OCI-LY1 (cell line): Measurements from ENCODE around the gene FAF1.

ENCODE experiments used
- H2AFZ ChIP-seq: fragments of 200-600 bp; sonication (generic), shearing (Covaris generic); 2 replicates; pipeline ENCODE4 v1.6.0; 2014; ENCODE audit warnings: antibody characterized with exemption, mild to moderate bottlenecking, low read length
- H3F3A ChIP-seq: fragments of 200-600 bp; sonication (generic), shearing (Covaris generic); 2 replicates; pipeline ENCODE4 v1.6.0; 2014; ENCODE audit warnings: mild to moderate bottlenecking, antibody characterized with exemption, low read length, moderate library complexity; ENCODE audit not compliant: insufficient read depth
- H3K27ac ChIP-seq: fragments of 200-600 bp; sonication (generic); 2 replicates; pipeline ENCODE4 v1.5.1; 2014; ENCODE audit warnings: low read length, mixed run types, mild to moderate bottlenecking, low read depth; ENCODE audit not compliant: poor library complexity, severe bottlenecking
- H3K27me3 ChIP-seq: fragments of 200-600 bp; sonication (generic); 2 replicates; pipeline ENCODE4 v1.6.0; 2014; ENCODE audit warnings: antibody characterized with exemption, mild to moderate bottlenecking, low read length, moderate library complexity; ENCODE audit not compliant: insufficient read depth
- H3K36me3 ChIP-seq: fragments of 200-600 bp; sonication (generic); 2 replicates; pipeline ENCODE4 v1.6.1; 2014; ENCODE audit warnings: mild to moderate bottlenecking, antibody characterized with exemption, low read length, moderate library complexity, mixed read lengths; ENCODE audit not compliant: insufficient read depth
- H3K4me1 ChIP-seq: fragments of 200-600 bp; sonication (generic); 2 replicates; pipeline ENCODE4 v1.5.1; 2014; ENCODE audit warnings: mild to moderate bottlenecking, low read length, moderate library complexity; ENCODE audit not compliant: insufficient read depth, severe bottlenecking
- H3K4me2 ChIP-seq: fragments of 200-600 bp; sonication (generic), shearing (Covaris generic); 2 replicates; pipeline ENCODE4 v1.6.1; 2014; ENCODE audit warnings: low read length
- H3K4me3 ChIP-seq: fragments of 200-600 bp; sonication (generic); 2 replicates; pipeline ENCODE4 v1.5.1; 2014; ENCODE audit warnings: low read length, low read depth, mild to moderate bottlenecking, mixed read lengths; ENCODE audit not compliant: poor library complexity, severe bottlenecking
- H3K79me2 ChIP-seq: fragments of 200-600 bp; shearing (Covaris generic); 2 replicates; pipeline ENCODE4 v1.6.1; 2016; ENCODE audit warnings: mixed run types, low read length, mixed read lengths; ENCODE audit not compliant: insufficient read depth
- H3K9ac ChIP-seq: fragments of 200-600 bp; sonication (generic), shearing (Covaris generic); 2 replicates; pipeline ENCODE4 v1.6.1; 2014; ENCODE audit warnings: mild to moderate bottlenecking, low read length, mixed read lengths
- H3K9me2 ChIP-seq: fragments of 200-600 bp; sonication (generic), shearing (Covaris generic); 2 replicates; pipeline ENCODE4 v1.6.1; 2014; ENCODE audit warnings: low read depth, mild to moderate bottlenecking, low read length, mixed read lengths
- H3K9me3 ChIP-seq: fragments of 200-600 bp; shearing (Covaris generic); 2 replicates; pipeline ENCODE4 v1.6.1; 2014; ENCODE audit warnings: low read length, mixed read lengths
- H4K20me1 ChIP-seq: fragments of 200-600 bp; sonication (generic), shearing (Covaris generic); 2 replicates; pipeline ENCODE4 v1.6.0; 2016; ENCODE audit warnings: mild to moderate bottlenecking, low read length; ENCODE audit not compliant: insufficient read depth
- CTCF ChIP-seq: fragments of 200-600 bp; sonication (generic), shearing (Covaris generic); IDR thresholded peaks from 2 replicates; pipeline ENCODE4 v1.5.1; 2017; ENCODE audit warnings: mild to moderate bottlenecking, antibody characterized with exemption, low read length, moderate library complexity, mixed read lengths
- EZH2 ChIP-seq: fragments of 200-600 bp; sonication (generic), shearing (Covaris generic); IDR thresholded peaks from 2 replicates; pipeline ENCODE4 v1.8.0; 2017; ENCODE audit warnings: borderline replicate concordance, mixed run types, mild to moderate bottlenecking, antibody characterized with exemption, low read length, moderate library complexity, mixed read lengths

Gene FAF1

GRCh38 chr1:50570066-50570468 lies 390.0 kb downstream of the FAF1 start:
- no peak overlapping the region for H3K4me2 ChIP-seq
- TF ChIP-seq EZH2 (no peak), CTCF (no peak)
- H3K4me1 ChIP-seq, result no peaks in the 10 kb centered on the region
- H2AFZ ChIP-seq, result no peak overlapping the region
- peaks cover 24% of the 10 kb centered on the region; the same call in 1 of the 2 replicates for H3K36me3 ChIP-seq
- H3K9ac ChIP-seq, result no peak overlapping the region
- H3F3A ChIP-seq, result no peaks in the 10 kb centered on the region
- H3K27me3 ChIP-seq, result no peaks in the 10 kb centered on the region
- no peaks in the 10 kb centered on the region for H3K79me2 ChIP-seq
- no peaks in the 10 kb centered on the region for H4K20me1 ChIP-seq
- no peak overlapping the region for H3K27ac ChIP-seq
- no peaks in the 10 kb centered on the region for H3K9me3 ChIP-seq
- H3K9me2 ChIP-seq, result no peaks in the 10 kb centered on the region
- H3K4me3 ChIP-seq, result no peak overlapping the region

- Histone ChIP-seq H3K4me1 (no peaks in the 10 kb centered on the region), H3K36me3 (peaks cover 32% of the 10 kb centered on the region; the same call in 1 of the 2 replicates), H3K9me3 (no peaks in the 10 kb centered on the region), H3K79me2 (no peaks in the 10 kb centered on the region), H3K4me3 (no peak overlapping the region), H2AFZ (no peak overlapping the region), H3K27ac (no peak overlapping the region), H3F3A (no peaks in the 10 kb centered on the region), H3K27me3 (no peaks in the 10 kb centered on the region), H3K9me2 (no peaks in the 10 kb centered on the region), H3K4me2 (no peak overlapping the region), H4K20me1 (no peaks in the 10 kb centered on the region), H3K9ac (no peak overlapping the region)
- TF ChIP-seq CTCF (no peak), EZH2 (no peak)
Measured at GRCh38 chr1:50568782-50569181, 391.3 kb downstream of the FAF1 start.

GRCh38 chr1:50566405-50566804 lies 393.7 kb downstream of the FAF1 start:
- H3K9ac ChIP-seq, result no peak overlapping the region
- H3K9me3 ChIP-seq, result no peaks in the 10 kb centered on the region
- H3K4me1 ChIP-seq, result no peaks in the 10 kb centered on the region

More at GRCh38 chr1:50566405-50566804, 393.7 kb downstream of the FAF1 start:
- H3K27ac ChIP-seq, result no peak overlapping the region
- H3K79me2 ChIP-seq, result no peaks in the 10 kb centered on the region
- no peak overlapping the region for H2AFZ ChIP-seq
- no peaks in the 10 kb centered on the region for H3K9me2 ChIP-seq
- no peaks in the 10 kb centered on the region for H3F3A ChIP-seq
- no peak overlapping the region for H3K4me3 ChIP-seq
- no peaks in the 10 kb centered on the region for H3K27me3 ChIP-seq
- H4K20me1 ChIP-seq, result no peaks in the 10 kb centered on the region
- TF ChIP-seq CTCF (no peak), EZH2 (no peak)
- peaks cover 48% of the 10 kb centered on the region; the same call in 1 of the 2 replicates for H3K36me3 ChIP-seq
- no peak overlapping the region for H3K4me2 ChIP-seq
